Peyer's patch (tissue), 4 donors: ENCODE results near the gene TMUB1.

Experiments used
- POLR2A ChIP-seq, 2 donors: fragments of 450-650 bp; IDR thresholded peaks; one replicate each; pipeline ENCODE4 v1.5.1; 2017; ENCODE audit warnings: antibody characterized with exemption in 2 of 2, mild to moderate bottlenecking in 2 of 2, moderate library complexity in 2 of 2
- TF ChIP-seq, protein P1 (sequence below), 6 experiments: fragments of 450-650 bp in 4 of 6; fragments of 200-600 bp in 2 of 6; sonication (generic) in 1 of 6; IDR thresholded peaks; one replicate each; pipeline ENCODE4 v1.5.1; 2017 to 2019; ENCODE audit warnings: antibody characterized with exemption in 6 of 6, mild to moderate bottlenecking in 3 of 6, moderate library complexity in 1 of 6

DNA sequence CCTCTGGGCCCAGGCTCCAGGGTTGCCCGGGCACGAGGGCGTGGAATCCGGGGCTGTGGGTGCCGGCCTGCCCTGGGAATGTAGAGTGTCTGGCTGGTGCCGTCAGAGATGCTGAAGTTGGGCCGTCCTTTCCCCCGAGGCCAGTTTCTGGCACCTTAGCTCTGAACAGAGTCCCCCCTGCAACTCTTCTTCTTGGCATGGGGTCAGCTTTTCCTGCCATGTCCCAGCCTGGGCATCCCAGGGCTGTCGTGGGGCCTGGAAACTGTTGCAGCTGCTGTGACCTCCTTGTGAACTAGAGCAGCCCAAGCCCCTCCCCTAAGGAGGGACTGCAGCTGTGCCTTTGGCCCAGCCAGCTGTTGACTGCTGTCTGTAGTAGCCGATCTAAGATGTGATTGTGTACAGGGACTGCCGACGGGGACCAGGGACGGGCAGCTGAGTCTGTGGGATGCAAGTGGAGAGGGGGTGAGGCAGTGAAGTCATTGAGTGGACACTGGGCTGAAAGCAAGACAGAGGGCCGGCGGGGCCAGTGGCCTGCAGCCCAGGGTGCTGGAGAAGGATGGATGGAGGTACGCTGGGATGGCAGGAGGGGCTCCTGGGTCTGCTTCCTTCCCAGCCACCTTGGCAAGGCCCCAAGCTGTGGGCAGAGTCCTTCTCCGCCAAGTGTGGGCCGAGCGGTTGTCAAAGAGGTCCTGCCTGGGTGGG is 48.5 kb upstream of the TMUB1 start:
- no peak for TF ChIP-seq POLR2A (IDR thresholded peaks at IDR 0.05)
- TF ChIP-seq, protein P1, sequence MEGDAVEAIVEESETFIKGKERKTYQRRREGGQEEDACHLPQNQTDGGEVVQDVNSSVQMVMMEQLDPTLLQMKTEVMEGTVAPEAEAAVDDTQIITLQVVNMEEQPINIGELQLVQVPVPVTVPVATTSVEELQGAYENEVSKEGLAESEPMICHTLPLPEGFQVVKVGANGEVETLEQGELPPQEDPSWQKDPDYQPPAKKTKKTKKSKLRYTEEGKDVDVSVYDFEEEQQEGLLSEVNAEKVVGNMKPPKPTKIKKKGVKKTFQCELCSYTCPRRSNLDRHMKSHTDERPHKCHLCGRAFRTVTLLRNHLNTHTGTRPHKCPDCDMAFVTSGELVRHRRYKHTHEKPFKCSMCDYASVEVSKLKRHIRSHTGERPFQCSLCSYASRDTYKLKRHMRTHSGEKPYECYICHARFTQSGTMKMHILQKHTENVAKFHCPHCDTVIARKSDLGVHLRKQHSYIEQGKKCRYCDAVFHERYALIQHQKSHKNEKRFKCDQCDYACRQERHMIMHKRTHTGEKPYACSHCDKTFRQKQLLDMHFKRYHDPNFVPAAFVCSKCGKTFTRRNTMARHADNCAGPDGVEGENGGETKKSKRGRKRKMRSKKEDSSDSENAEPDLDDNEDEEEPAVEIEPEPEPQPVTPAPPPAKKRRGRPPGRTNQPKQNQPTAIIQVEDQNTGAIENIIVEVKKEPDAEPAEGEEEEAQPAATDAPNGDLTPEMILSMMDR (IDR thresholded peaks at IDR 0.05), result no peak
